ENCODE results near the gene BPIFB3. TPM values are rescaled to one million over a fixed set of nuclear protein-coding genes. Genes with fewer than 3 reads are reported as not detected.

BPIFB3 gene
- polyA plus RNA-seq, 1 donor (not counting 4 experiments of a cell fraction or from before 2014, with no cell fraction given), result not detected

DNA sequence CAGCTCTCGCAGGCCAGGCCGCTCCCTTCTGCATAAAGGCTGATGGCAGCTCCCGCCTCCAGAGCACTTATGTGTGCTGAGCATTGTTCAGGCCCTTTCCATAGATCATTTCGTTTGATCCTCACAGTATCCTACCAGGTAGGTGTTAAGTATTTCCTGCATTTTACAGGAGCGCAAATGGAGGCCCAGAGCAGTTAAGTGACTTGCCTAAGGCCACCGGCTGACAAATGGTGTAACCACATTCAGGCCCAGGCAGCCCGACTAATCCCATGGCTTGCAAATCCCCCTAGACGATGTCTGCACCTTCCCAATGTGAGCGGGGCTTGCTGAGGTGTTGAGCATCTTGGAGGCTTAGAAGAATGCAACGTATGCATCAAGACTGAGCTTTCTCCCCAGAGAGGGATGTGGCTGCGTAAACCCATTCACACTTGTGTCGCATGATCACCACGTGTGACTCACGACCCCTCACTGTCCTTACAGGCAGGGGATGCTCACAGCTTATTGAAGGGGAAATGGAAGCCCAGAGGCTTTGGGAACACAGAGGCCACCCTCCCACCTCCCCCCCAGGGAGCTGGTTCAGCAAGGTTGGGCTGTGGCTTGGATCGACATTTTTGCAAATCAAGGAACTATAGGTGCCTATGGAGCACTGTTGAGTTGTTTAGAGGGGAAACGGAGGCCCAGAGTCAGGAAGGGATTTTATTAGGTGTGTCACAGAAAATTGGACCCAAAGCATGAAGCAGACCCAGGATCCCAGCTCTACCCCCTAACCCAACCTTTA is 39.2 kb upstream of the BPIFB3 start:
- no peaks in the 10 kb centered on the region for H3K9me3 ChIP-seq (ENCODE audit: control insufficient read depth, low read depth, low read length)
- no peak overlapping the region for H3K4me2 ChIP-seq (ENCODE audit: control insufficient read depth, extremely low read depth, insufficient read depth, low read depth, low read length)
- DNase-seq (ENCODE audit: low read depth, low spot score) (no peak), FAIRE-seq (no peak)
- H3K27me3 ChIP-seq (ENCODE audit: control insufficient read depth, extremely low read depth, insufficient read depth, low read length), result peaks cover 2% of the 10 kb centered on the region
- TF ChIP-seq, protein P1, sequence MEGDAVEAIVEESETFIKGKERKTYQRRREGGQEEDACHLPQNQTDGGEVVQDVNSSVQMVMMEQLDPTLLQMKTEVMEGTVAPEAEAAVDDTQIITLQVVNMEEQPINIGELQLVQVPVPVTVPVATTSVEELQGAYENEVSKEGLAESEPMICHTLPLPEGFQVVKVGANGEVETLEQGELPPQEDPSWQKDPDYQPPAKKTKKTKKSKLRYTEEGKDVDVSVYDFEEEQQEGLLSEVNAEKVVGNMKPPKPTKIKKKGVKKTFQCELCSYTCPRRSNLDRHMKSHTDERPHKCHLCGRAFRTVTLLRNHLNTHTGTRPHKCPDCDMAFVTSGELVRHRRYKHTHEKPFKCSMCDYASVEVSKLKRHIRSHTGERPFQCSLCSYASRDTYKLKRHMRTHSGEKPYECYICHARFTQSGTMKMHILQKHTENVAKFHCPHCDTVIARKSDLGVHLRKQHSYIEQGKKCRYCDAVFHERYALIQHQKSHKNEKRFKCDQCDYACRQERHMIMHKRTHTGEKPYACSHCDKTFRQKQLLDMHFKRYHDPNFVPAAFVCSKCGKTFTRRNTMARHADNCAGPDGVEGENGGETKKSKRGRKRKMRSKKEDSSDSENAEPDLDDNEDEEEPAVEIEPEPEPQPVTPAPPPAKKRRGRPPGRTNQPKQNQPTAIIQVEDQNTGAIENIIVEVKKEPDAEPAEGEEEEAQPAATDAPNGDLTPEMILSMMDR (optimal IDR thresholded peaks at IDR 0.05 in 1 of 3, IDR thresholded peaks at IDR 0.05 in 1 of 3, conservative IDR thresholded peaks at IDR 0.05 in 1 of 3; ENCODE audit: extremely low read depth in 1 of 3, insufficient read depth in 2 of 3, low read length in 3 of 3), result no peak
- no peak for TF ChIP-seq EZH2 (IDR thresholded peaks at IDR 0.05; ENCODE audit: low read length)
- H3K4me1 ChIP-seq (ENCODE audit: control insufficient read depth, extremely low read depth, insufficient read depth, low read length), result no peaks in the 10 kb centered on the region
- no peak overlapping the region for H2AFZ ChIP-seq (ENCODE audit: control insufficient read depth, low read length)
- no peaks in the 10 kb centered on the region for H3K79me2 ChIP-seq (ENCODE audit: control insufficient read depth, insufficient read depth, low read length)
- no peaks in the 10 kb centered on the region for H4K20me1 ChIP-seq (ENCODE audit: control insufficient read depth, extremely low read depth, insufficient read depth, low read length)
- no peak overlapping the region for H3K4me3 ChIP-seq (ENCODE audit: control insufficient read depth in 2 of 3, extremely low read depth in 1 of 3, insufficient read depth in 2 of 3, low read depth in 1 of 3, low read length in 3 of 3)
- H3K9ac ChIP-seq (ENCODE audit: control insufficient read depth, extremely low read depth, insufficient read depth, low read length), result no peak overlapping the region
- no peaks in the 10 kb centered on the region for H3K9me1 ChIP-seq (ENCODE audit: control insufficient read depth, extremely low read depth, insufficient read depth, low read length)
- dilution Hi-C loops (cut with MboI; ENCODE audit: extremely low pct_ligation_motif_present, low sequenced_read_pairs), result no loop called here
- no peak overlapping the region for H3K27ac ChIP-seq (ENCODE audit: control insufficient read depth, insufficient read depth, low read length)
- no peaks in the 10 kb centered on the region for H3K36me3 ChIP-seq (ENCODE audit: control insufficient read depth in 2 of 2, extremely low read depth in 1 of 2, insufficient read depth in 2 of 2, low read length in 2 of 2)

DNA sequence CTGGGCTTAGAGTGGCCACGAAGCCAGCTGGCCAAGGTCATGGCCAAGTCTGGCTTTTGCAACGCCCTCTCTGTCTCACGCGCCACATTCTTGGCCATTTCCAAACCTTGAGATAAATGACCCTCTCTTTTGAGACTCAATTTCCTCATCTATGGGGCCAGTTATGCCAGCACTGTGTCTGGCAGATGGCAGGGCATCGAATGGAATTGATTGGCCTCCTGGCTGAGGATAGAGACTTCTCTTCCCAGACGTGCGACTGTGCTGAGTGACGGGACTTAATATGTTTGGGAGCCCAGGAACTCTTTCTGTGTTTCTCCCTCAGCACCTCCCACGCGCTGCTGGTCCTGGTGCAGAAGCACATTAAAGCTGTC is 38.6 kb upstream of the BPIFB3 start:
- H3K79me2 ChIP-seq (ENCODE audit: control insufficient read depth, insufficient read depth, low read length), result no peaks in the 10 kb centered on the region
- no peak for FAIRE-seq
- H3K27ac ChIP-seq (ENCODE audit: control insufficient read depth, insufficient read depth, low read length), result no peak overlapping the region
- H3K9me3 ChIP-seq (ENCODE audit: control insufficient read depth, low read depth, low read length), result no peaks in the 10 kb centered on the region
- H3K9me1 ChIP-seq (ENCODE audit: control insufficient read depth, extremely low read depth, insufficient read depth, low read length), result no peaks in the 10 kb centered on the region
- no peak overlapping the region for H3K4me2 ChIP-seq (ENCODE audit: control insufficient read depth, extremely low read depth, insufficient read depth, low read depth, low read length)
- no peaks in the 10 kb centered on the region for H4K20me1 ChIP-seq (ENCODE audit: control insufficient read depth, extremely low read depth, insufficient read depth, low read length)
- H3K4me3 ChIP-seq (ENCODE audit: control insufficient read depth in 2 of 3, extremely low read depth in 1 of 3, insufficient read depth in 2 of 3, low read depth in 1 of 3, low read length in 3 of 3), result no peak overlapping the region
- DNase-seq (ENCODE audit: low read depth, low spot score), result no peak
- no peak overlapping the region for H3K9ac ChIP-seq (ENCODE audit: control insufficient read depth, extremely low read depth, insufficient read depth, low read length)
- dilution Hi-C loops (cut with MboI; ENCODE audit: extremely low pct_ligation_motif_present, low sequenced_read_pairs), result no loop called here
- H3K27me3 ChIP-seq (ENCODE audit: control insufficient read depth, extremely low read depth, insufficient read depth, low read length), result no peaks in the 10 kb centered on the region
- H3K4me1 ChIP-seq (ENCODE audit: control insufficient read depth, extremely low read depth, insufficient read depth, low read length), result no peaks in the 10 kb centered on the region
- H3K36me3 ChIP-seq (ENCODE audit: control insufficient read depth in 2 of 2, extremely low read depth in 1 of 2, insufficient read depth in 2 of 2, low read length in 2 of 2), result no peaks in the 10 kb centered on the region
- H2AFZ ChIP-seq (ENCODE audit: control insufficient read depth, low read length), result no peak overlapping the region
- no peak for TF ChIP-seq EZH2 (IDR thresholded peaks at IDR 0.05; ENCODE audit: low read length)
- TF ChIP-seq, protein P1 (optimal IDR thresholded peaks at IDR 0.05 in 1 of 3, IDR thresholded peaks at IDR 0.05 in 1 of 3, conservative IDR thresholded peaks at IDR 0.05 in 1 of 3; ENCODE audit: extremely low read depth in 1 of 3, insufficient read depth in 2 of 3, low read length in 3 of 3), result no peak
